ENCODE results near the gene HTR7. TPM values are rescaled to one million over a fixed set of nuclear protein-coding genes. Genes with fewer than 3 reads are reported as not detected.
A peak's percentile ranks its signal among the peaks of the same experiment; 100 is the strongest.
"Not testable (repeated sequence)": the region's sequence is repeated elsewhere in the genome, so short reads cannot be mapped to it uniquely, and the experiment has no call there.

HTR7 gene
- total RNA-seq, 1 donor: 0.27 TPM

GRCh38 chr10:90807106-90807505 lies 50.7 kb downstream of the HTR7 start:
- not testable (repeated sequence) for DNase-seq (ENCODE audit: low read depth in 2 of 3, low spot score in 2 of 3)

GRCh38 chr10:90806677-90807076 lies 51.2 kb downstream of the HTR7 start:
- DNase-seq (ENCODE audit: low read depth in 2 of 3, low spot score in 2 of 3): no peak

- no peak for DNase-seq (ENCODE audit: low read depth in 2 of 3, low spot score in 2 of 3)
Measured at GRCh38 chr10:90805206-90805605, 52.6 kb downstream of the HTR7 start.

GRCh38 chr10:90804354-90804753 lies 53.5 kb downstream of the HTR7 start:
- no peak for DNase-seq (ENCODE audit: low read depth in 2 of 3, low spot score in 2 of 3)

GRCh38 chr10:90801608-90802007 lies 56.2 kb downstream of the HTR7 start:
- DNase-seq (ENCODE audit: low read depth in 2 of 3, low spot score in 2 of 3): no peak

- DNase-seq (ENCODE audit: low read depth in 2 of 3, low spot score in 2 of 3): no peak
Measured at GRCh38 chr10:90800232-90800796, 57.5 kb downstream of the HTR7 start.

- DNase-seq (ENCODE audit: low read depth in 2 of 3, low spot score in 2 of 3): no peak
Measured at GRCh38 chr10:90799172-90799571, 58.7 kb downstream of the HTR7 start.

- no peak for DNase-seq (ENCODE audit: low read depth in 2 of 3, low spot score in 2 of 3)
Measured at GRCh38 chr10:90798482-90798881, 59.4 kb downstream of the HTR7 start.

GRCh38 chr10:90790422-90790821 lies 67.4 kb downstream of the HTR7 start:
- DNase-seq (ENCODE audit: low read depth in 2 of 3, low spot score in 2 of 3): no peak

- DNase-seq (ENCODE audit: low read depth in 2 of 3, low spot score in 2 of 3): peak in 1 of 3 donors; percentile 12
Measured at GRCh38 chr10:90788968-90789367, 68.9 kb downstream of the HTR7 start.

- DNase-seq (ENCODE audit: low read depth in 2 of 3, low spot score in 2 of 3): no peak
Measured at GRCh38 chr10:90788199-90788491, 69.7 kb downstream of the HTR7 start.

GRCh38 chr10:90787393-90788198 lies 70.2 kb downstream of the HTR7 start:
- peak in 1 of 3 donors; percentile 38 for DNase-seq (ENCODE audit: low read depth in 2 of 3, low spot score in 2 of 3)

GRCh38 chr10:90785782-90786181 lies 72.1 kb downstream of the HTR7 start:
- DNase-seq (ENCODE audit: low read depth in 2 of 3, low spot score in 2 of 3): no peak

GRCh38 chr10:90784771-90785170 lies 73.1 kb downstream of the HTR7 start:
- DNase-seq (ENCODE audit: low read depth in 2 of 3, low spot score in 2 of 3): no peak

GRCh38 chr10:90780488-90780887 lies 77.4 kb downstream of the HTR7 start:
- no peak for DNase-seq (ENCODE audit: low read depth in 2 of 3, low spot score in 2 of 3)

GRCh38 chr10:90779548-90779947 lies 78.3 kb downstream of the HTR7 start:
- peak in 1 of 3 donors; percentile 36 for DNase-seq (ENCODE audit: low read depth in 2 of 3, low spot score in 2 of 3)

- DNase-seq (ENCODE audit: low read depth in 2 of 3, low spot score in 2 of 3): no peak
Measured at GRCh38 chr10:90777621-90778020, 80.2 kb downstream of the HTR7 start.

- DNase-seq (ENCODE audit: low read depth in 2 of 3, low spot score in 2 of 3): peak in 1 of 3 donors; percentile 18
Measured at GRCh38 chr10:90775351-90776028, 82.3 kb downstream of the HTR7 start.

GRCh38 chr10:90769946-90770841 lies 87.6 kb downstream of the HTR7 start:
- no peak for DNase-seq (ENCODE audit: low read depth in 2 of 3, low spot score in 2 of 3)

- peak in 2 of 3 donors; percentile 42 to 67 for DNase-seq (ENCODE audit: low read depth in 2 of 3, low spot score in 2 of 3)
Measured at GRCh38 chr10:90751107-90751997, 106.5 kb downstream of the HTR7 start.
